Measurements from ENCODE around the gene GABBR2. TPM values are rescaled to one million over a fixed set of nuclear protein-coding genes. Genes with fewer than 3 reads are reported as not detected.

GABBR2 gene
- total RNA-seq, 2 experiments from 2014 or later = not detected

DNA sequence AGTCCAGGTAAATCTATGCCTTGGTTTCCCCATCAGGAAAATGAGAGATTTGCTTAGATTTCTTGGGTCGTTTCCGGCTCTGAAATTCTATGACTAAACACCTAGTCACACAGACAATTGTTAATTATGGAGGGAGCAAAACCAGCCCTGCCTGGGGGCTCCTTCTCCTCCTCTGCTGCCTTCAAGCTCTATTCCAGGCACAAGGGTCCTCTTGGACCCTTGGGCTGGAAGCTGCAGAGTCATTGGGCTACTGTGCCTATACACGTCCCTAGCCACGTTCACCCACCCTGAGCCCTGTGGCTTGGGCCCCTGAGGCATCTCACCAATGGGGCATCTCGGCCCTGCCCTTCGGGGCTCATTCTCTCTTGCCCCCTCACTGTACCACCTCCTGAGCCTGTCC lies 379.5 kb downstream of the GABBR2 start:
- H3K4me1 Mint-ChIP-seq = peaks cover 4% of the 10 kb centered on the region
- H3K36me3 Mint-ChIP-seq (ENCODE audit: low read depth) = no peaks in the 10 kb centered on the region
- ChIA-PET CTCF (interaction anchor here (0.6 kb wide), 1 partner anchor 829 kb away, joined by 3 read pairs; no protein-coding TSS in a partner anchor), POLR2A (no interaction called here)
- no peak for DNase-seq
- no peak overlapping the region for H3K4me3 Mint-ChIP-seq
- intact Hi-C loops (cut with DNase I, micrococcal nuclease) = no loop called here
- H3K27me3 Mint-ChIP-seq = peaks cover 6% of the 10 kb centered on the region
- ATAC-seq = no peak
- H3K9me3 Mint-ChIP-seq (ENCODE audit: low read depth) = no peaks in the 10 kb centered on the region
- H3K27ac Mint-ChIP-seq = no peak overlapping the region

- ChIA-PET CTCF (no interaction called here), POLR2A (no interaction called here)
- Mint-ChIP-seq H3K4me1 (peaks cover 4% of the 10 kb centered on the region), H3K27ac (no peak overlapping the region), H3K9me3 (ENCODE audit: low read depth) (no peaks in the 10 kb centered on the region), H3K4me3 (no peak overlapping the region), H3K27me3 (peaks cover 6% of the 10 kb centered on the region), H3K36me3 (ENCODE audit: low read depth) (no peaks in the 10 kb centered on the region)
- no peak for DNase-seq
- intact Hi-C loops (cut with DNase I, micrococcal nuclease) = no loop called here
- ATAC-seq = no peak
These were observed 380.0 kb downstream of the GABBR2 start for GRCh38 chr9:98328770-98329169.

DNA sequence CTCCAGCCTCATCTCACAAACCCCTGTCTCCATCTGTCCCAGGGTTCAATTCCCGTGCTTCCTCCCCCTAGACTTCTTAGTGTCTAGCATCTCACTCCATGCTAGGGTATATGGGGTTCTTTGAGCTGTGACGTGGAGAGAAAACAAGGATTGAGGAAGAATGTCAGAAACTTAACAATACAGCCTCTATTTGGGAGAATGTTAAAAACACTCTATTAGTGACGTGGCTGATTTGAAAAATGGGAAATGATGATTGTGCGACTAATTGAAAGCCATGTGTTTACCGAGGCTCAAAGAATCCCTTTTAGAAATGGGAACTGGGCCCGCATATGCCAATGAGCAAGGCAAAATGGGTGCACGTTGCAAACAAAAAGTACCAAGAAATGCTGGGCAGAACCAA lies 380.6 kb downstream of the GABBR2 start:
- Mint-ChIP-seq H3K9me3 (ENCODE audit: low read depth) (no peaks in the 10 kb centered on the region), H3K4me1 (peaks cover 4% of the 10 kb centered on the region), H3K36me3 (ENCODE audit: low read depth) (no peaks in the 10 kb centered on the region), H3K27me3 (peaks cover 6% of the 10 kb centered on the region), H3K4me3 (no peak overlapping the region), H3K27ac (no peak overlapping the region)
- no peak for DNase-seq
- POLR2A ChIA-PET = no interaction called here
- CTCF ChIA-PET = no interaction called here
- no peak for ATAC-seq
- intact Hi-C loops (cut with DNase I, micrococcal nuclease) = no loop called here

GRCh38 chr9:98327249-98327561 lies 381.5 kb downstream of the GABBR2 start:
- no peak for DNase-seq
- no peak for ATAC-seq
- H3K9me3 Mint-ChIP-seq (ENCODE audit: low read depth) = no peaks in the 10 kb centered on the region
- H3K4me1 Mint-ChIP-seq = peaks cover 4% of the 10 kb centered on the region
- H3K27me3 Mint-ChIP-seq = peaks cover 6% of the 10 kb centered on the region
- no peak overlapping the region for H3K27ac Mint-ChIP-seq
- H3K4me3 Mint-ChIP-seq = no peak overlapping the region
- ChIA-PET CTCF (interaction anchor here (0.6 kb wide), 2 partner anchors 26 to 398 kb away, joined by 3 read pairs; no protein-coding TSS in a partner anchor), POLR2A (no interaction called here)
- intact Hi-C loops (cut with DNase I, micrococcal nuclease) = no loop called here
- H3K36me3 Mint-ChIP-seq (ENCODE audit: low read depth) = no peaks in the 10 kb centered on the region

DNA sequence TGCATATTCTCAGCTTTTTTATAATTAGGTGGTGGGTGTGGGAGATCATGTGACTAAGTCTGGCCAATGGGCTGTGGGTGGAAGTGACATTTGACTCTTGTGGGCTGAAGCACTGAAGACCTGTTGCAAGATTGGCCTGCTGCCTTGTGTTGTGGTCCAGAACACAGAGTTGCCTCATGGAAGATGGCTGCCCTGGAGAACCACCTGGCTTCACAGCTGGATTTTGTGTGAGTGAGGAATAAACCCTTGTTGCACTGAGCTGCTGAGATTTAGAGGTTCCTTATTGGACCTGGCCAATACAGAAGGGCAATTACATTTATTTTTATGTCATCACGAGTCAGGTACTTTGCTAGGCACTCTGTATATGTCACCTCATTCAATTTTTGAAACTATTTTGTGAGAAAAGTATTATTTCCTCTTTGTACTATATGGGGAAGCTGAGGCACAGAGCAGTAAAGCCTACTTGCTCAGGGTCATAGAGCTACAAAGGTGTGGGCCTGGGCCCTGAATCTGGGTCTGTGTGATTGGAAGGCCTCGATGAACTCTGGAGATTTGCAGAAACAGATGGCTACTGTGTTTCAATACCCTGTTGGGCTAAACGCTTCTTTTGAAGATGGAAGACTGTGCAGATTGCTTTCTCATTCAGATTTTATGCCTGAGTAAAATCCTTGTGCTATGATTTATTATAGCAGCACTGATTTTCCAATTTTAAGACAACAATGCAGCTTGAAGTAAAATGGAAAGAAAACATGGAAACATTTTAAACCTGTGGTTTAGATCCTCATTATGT lies 382.1 kb downstream of the GABBR2 start:
- no peaks in the 10 kb centered on the region for H3K9me3 Mint-ChIP-seq (ENCODE audit: low read depth)
- ATAC-seq (peak; percentile 33), DNase-seq (peak; percentile 21)
- H3K27ac Mint-ChIP-seq = no peak overlapping the region
- no peaks in the 10 kb centered on the region for H3K36me3 Mint-ChIP-seq (ENCODE audit: low read depth)
- POLR2A ChIA-PET = no interaction called here
- CTCF ChIA-PET = interaction anchor here (0.6 kb wide), 1 partner anchor 26 kb away, joined by 3 read pairs; no protein-coding TSS in a partner anchor
- intact Hi-C loops (cut with DNase I, micrococcal nuclease) = no loop called here
- peaks cover 4% of the 10 kb centered on the region for H3K4me1 Mint-ChIP-seq
- H3K27me3 Mint-ChIP-seq = peaks cover 6% of the 10 kb centered on the region
- H3K4me3 Mint-ChIP-seq = no peak overlapping the region

- H3K27ac Mint-ChIP-seq = no peak overlapping the region
- no peaks in the 10 kb centered on the region for H3K9me3 Mint-ChIP-seq (ENCODE audit: low read depth)
- ATAC-seq (no peak), DNase-seq (no peak)
- H3K36me3 Mint-ChIP-seq (ENCODE audit: low read depth) = no peaks in the 10 kb centered on the region
- ChIA-PET POLR2A (no interaction called here), CTCF (no interaction called here)
- no peak overlapping the region for H3K4me3 Mint-ChIP-seq
- H3K4me1 Mint-ChIP-seq = peaks cover 4% of the 10 kb centered on the region
- intact Hi-C loops (cut with DNase I, micrococcal nuclease) = no loop called here
- peaks cover 2% of the 10 kb centered on the region for H3K27me3 Mint-ChIP-seq
These were observed 383.9 kb downstream of the GABBR2 start for GRCh38 chr9:98324801-98325200.

DNA sequence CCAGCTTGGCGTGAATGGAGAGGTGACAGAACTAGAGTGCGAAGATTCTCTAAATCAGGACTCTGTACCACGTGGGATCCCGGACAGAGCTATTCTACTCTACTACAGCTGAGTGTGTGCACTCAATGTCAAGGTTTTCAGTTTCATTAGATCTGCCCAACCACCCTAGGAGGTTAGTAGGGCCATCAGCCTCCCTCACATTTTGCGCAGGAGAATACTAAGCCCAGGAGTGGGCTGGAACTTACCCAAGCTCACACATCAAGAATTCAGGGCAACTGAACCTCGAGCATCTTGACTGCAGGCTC lies 385.0 kb downstream of the GABBR2 start:
- CTCF ChIA-PET = interaction anchor here (0.5 kb wide), 1 partner anchor 40 kb away, joined by 3 read pairs; no protein-coding TSS in a partner anchor
- intact Hi-C loops (cut with DNase I, micrococcal nuclease) = no loop called here

GRCh38 chr9:98323051-98323830 lies 385.5 kb downstream of the GABBR2 start:
- CTCF ChIA-PET = interaction anchor here (0.5 kb wide), 1 partner anchor 40 kb away, joined by 3 read pairs; no protein-coding TSS in a partner anchor
- ATAC-seq = no peak

More for the DNA sequence above, 385.0 kb downstream of the GABBR2 start:
- DNase-seq (no peak), ATAC-seq (no peak)
- Mint-ChIP-seq H3K4me3 (no peak overlapping the region), H3K4me1 (peaks cover 4% of the 10 kb centered on the region), H3K27me3 (peaks cover 2% of the 10 kb centered on the region), H3K27ac (no peak overlapping the region), H3K9me3 (ENCODE audit: low read depth) (no peaks in the 10 kb centered on the region), H3K36me3 (ENCODE audit: low read depth) (no peaks in the 10 kb centered on the region)
- POLR2A ChIA-PET = no interaction called here

GRCh38 chr9:98321269-98321668 lies 387.5 kb downstream of the GABBR2 start:
- no peak overlapping the region for H3K4me3 Mint-ChIP-seq
- no peaks in the 10 kb centered on the region for H3K27me3 Mint-ChIP-seq
- DNase-seq = no peak
- POLR2A ChIA-PET = no interaction called here
- H3K9me3 Mint-ChIP-seq (ENCODE audit: low read depth) = no peaks in the 10 kb centered on the region
- peaks cover 4% of the 10 kb centered on the region for H3K4me1 Mint-ChIP-seq
- no peak overlapping the region for H3K27ac Mint-ChIP-seq
- CTCF ChIA-PET = no interaction called here
- intact Hi-C loops (cut with DNase I, micrococcal nuclease) = no loop called here
- ATAC-seq = no peak
- no peaks in the 10 kb centered on the region for H3K36me3 Mint-ChIP-seq (ENCODE audit: low read depth)

More at GRCh38 chr9:98323051-98323830, 385.5 kb downstream of the GABBR2 start:
- POLR2A ChIA-PET = no interaction called here
- DNase-seq = no peak
- H3K4me3 Mint-ChIP-seq = no peak overlapping the region
- H3K4me1 Mint-ChIP-seq = peaks cover 4% of the 10 kb centered on the region
- no peaks in the 10 kb centered on the region for H3K36me3 Mint-ChIP-seq (ENCODE audit: low read depth)
- H3K9me3 Mint-ChIP-seq (ENCODE audit: low read depth) = no peaks in the 10 kb centered on the region
- H3K27ac Mint-ChIP-seq = no peak overlapping the region
- peaks cover 2% of the 10 kb centered on the region for H3K27me3 Mint-ChIP-seq
- intact Hi-C loops (cut with DNase I, micrococcal nuclease) = no loop called here

GRCh38 chr9:98318834-98319478 lies 389.8 kb downstream of the GABBR2 start:
- intact Hi-C loops (cut with DNase I, micrococcal nuclease) = loop anchor here in 1 of 2 experiments (10.0 kb wide), 1 partner anchor 386 kb away; the partner anchor contains the start of gene GABBR2
- CTCF ChIA-PET = interaction anchor here (0.7 to 1.3 kb wide), 2 partner anchors 457 to 857 kb away, joined by 3 to 5 read pairs; no protein-coding TSS in a partner anchor

GRCh38 chr9:98318041-98318790 lies 390.5 kb downstream of the GABBR2 start:
- ATAC-seq (no peak), DNase-seq (no peak)
- Mint-ChIP-seq H3K27ac (no peak overlapping the region), H3K4me3 (no peak overlapping the region), H3K36me3 (ENCODE audit: low read depth) (no peaks in the 10 kb centered on the region), H3K27me3 (no peaks in the 10 kb centered on the region), H3K4me1 (no peaks in the 10 kb centered on the region), H3K9me3 (ENCODE audit: low read depth) (no peaks in the 10 kb centered on the region)
- POLR2A ChIA-PET = no interaction called here
- CTCF ChIA-PET = interaction anchor here (1.3 kb wide), 1 partner anchor 458 kb away, joined by 5 read pairs; no protein-coding TSS in a partner anchor
- intact Hi-C loops (cut with DNase I, micrococcal nuclease) = loop anchor here in 1 of 2 experiments (10.0 kb wide), 1 partner anchor 387 kb away; the partner anchor contains the start of gene GABBR2

More at GRCh38 chr9:98318834-98319478, 389.8 kb downstream of the GABBR2 start:
- no peak overlapping the region for H3K4me3 Mint-ChIP-seq
- ATAC-seq = no peak
- no peaks in the 10 kb centered on the region for H3K4me1 Mint-ChIP-seq
- DNase-seq = no peak
- no peaks in the 10 kb centered on the region for H3K9me3 Mint-ChIP-seq (ENCODE audit: low read depth)
- POLR2A ChIA-PET = no interaction called here
- H3K27ac Mint-ChIP-seq = no peak overlapping the region
- no peaks in the 10 kb centered on the region for H3K36me3 Mint-ChIP-seq (ENCODE audit: low read depth)
- no peaks in the 10 kb centered on the region for H3K27me3 Mint-ChIP-seq

Measured in activated CD4-positive, alpha-beta T cell treated with anti-CD3 and anti-CD28 coated beads for 36 hours (primary cell).